ENCODE data around the gene ITGAL.
"Not testable (repeated sequence)": the region's sequence is repeated elsewhere in the genome, so short reads cannot be mapped to it uniquely, and the experiment has no call there.

Gene ITGAL

GRCh38 chr16:30493941-30494488 is 21.5 kb downstream of the ITGAL start:
- no peak for DNase-seq

GRCh38 chr16:30494709-30495108 is 22.2 kb downstream of the ITGAL start:
- DNase-seq = no peak

- no peak for DNase-seq
Observed at GRCh38 chr16:30499284-30499683, 26.7 kb downstream of the ITGAL start.

GRCh38 chr16:30503403-30504296 is 31.1 kb downstream of the ITGAL start:
- DNase-seq = no peak

- no peak for DNase-seq
Observed at GRCh38 chr16:30509081-30509765, 36.7 kb downstream of the ITGAL start.

DNA sequence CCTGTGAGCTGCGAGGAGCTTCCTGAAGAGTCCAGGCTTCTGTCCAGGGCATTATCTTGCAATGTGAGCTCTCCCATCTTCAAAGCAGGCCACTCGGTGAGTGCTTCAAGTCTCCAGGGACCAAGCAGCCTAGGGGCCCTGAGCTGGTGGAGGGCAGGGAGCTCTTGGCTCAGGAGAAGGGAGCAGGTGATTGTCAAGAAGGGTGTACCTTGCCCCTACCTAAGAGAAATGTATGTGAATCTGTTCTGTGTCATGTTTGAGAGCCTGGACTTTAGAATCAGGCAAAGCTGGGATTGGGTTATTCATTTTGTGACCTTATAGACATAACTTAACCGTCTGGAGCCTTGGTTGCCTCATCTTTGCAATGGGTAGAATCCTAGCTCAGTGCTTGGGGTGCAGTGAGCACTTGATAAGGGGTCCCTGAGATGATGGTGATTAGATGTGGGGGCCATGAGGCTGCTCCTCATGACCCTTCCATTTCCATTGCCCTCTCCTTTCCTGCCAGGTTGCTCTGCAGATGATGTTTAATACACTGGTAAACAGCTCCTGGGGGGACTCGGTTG is 37.9 kb downstream of the ITGAL start:
- no peak for DNase-seq

GRCh38 chr16:30511509-30511908 is 39.0 kb downstream of the ITGAL start:
- no peak for DNase-seq

DNA sequence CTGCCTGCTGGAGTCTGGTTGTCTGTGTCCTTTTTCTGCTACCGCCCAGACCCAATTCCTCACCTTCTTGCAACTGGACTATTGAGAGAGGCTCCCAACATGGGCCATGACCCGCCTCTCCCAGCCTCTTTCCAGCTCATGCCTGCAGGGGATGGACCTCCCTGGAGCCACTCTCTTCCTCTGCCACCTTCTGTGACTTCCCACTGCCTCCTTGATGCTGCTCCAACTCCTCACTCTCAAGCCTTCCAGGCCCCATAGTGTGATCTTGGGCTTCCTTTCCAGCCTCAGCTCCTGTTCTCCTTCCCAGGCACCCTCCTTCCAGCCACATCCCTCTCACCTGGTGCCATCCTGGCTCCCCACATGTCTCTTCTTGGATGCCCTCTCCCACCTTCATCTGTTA is 42.7 kb downstream of the ITGAL start:
- DNase-seq = no peak

GRCh38 chr16:30518552-30518951 is 46.0 kb downstream of the ITGAL start:
- no peak for DNase-seq

DNA sequence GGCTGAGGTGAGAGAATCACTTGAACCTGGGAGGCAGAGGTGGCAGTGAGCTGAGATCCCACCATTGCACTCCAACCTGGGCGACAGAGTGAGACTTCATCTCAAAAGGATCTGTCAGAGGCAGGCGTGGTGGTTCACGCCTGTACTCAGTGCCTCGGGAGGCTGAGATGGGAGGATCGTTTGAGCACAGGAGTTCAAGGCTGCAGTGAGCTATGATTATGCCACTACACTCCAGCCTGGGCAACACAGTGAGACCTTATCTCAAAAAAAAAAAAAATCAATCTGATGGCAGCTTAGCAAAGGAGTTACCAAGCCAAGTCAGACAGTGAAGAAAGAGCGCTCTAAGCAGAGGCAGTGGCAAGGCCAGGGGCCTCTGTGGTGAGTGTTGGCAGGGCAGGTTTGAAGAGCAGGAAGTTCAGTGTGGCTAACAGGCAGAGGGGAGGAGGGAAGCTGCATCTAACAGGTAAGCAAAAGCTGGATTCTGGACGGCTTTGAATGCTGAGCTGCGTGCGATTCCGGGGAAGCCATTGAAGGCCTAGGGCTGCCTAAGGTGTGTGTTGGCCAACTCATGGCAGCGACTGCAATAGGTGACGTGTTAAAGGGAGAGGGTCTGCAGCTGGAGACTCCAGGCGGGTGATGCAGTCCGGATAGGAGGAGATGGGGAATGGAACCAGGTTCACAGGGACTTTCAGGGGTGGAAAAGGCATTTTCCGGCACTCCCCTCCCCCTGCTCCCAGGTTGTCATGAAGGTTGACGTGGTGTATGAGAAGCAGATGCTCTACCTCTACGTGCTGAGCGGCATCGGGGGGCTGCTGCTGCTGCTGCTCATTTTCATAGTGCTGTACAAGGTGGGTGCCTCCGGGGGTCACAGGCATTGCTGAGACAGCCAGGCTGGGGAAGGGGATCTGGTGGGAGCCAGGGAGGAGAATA is 46.8 kb downstream of the ITGAL start:
- no peak for DNase-seq

GRCh38 chr16:30521476-30521872 is 48.9 kb downstream of the ITGAL start:
- DNase-seq = no peak

DNA sequence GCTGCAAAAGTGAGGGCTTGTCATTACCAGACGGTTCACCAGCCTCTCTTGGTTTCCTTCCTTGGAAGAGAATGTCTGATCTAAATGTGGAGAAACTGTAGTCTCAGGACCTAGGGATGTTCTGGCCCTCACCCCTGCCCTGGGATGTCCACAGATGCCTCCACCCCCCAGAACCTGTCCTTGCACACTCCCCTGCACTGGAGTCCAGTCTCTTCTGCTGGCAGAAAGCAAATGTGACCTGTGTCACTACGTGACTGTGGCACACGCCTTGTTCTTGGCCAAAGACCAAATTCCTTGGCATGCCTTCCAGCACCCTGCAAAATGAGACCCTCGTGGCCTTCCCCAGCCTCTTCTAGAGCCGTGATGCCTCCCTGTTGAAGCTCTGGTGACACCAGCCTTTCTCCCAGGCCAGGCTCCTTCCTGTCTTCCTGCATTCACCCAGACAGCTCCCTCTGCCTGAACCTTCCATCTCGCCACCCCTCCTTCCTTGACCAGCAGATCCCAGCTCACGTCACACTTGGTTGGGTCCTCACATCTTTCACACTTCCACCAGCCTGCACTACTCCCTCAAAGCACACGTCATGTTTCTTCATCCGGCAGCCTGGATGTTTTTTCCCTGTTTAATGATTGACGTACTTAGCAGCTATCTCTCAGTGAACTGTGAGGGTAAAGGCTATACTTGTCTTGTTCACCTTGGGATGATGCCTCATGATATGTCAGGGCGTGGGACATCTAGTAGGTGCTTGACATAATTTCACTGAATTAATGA is 49.5 kb downstream of the ITGAL start:
- no peak for DNase-seq

DNA sequence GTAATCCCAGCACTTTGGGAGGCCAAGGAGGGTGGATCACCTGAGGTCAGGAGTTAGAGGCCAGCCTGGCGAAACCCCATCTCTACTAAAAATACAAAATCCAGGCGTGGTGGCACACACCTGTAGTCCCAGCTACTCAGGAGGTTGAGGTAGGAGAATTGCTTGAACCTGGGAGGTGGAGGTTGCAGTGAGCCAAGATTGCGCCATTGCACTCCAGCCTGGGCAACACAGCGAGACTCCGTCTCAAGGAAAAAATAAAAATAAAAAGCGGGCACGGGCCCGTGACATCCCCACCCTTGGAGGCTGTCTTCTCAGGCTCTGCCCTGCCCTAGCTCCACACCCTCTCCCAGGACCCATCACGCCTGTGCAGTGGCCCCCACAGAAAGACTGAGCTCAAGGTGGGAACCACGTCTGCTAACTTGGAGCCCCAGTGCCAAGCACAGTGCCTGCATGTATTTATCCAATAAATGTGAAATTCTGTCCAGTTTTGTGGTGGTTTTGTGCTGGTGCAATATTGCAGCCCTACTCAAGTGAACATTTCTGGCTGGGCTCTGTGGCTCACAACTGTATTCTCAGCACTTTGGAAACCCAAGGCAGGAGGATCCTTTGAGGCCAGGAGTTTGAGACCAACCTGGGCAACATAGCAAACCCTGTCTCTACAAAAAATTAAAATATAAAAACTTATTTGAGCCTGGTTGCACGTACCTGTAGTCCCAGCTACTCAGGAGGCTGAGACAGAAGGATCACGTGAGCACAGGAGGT is 50.3 kb downstream of the ITGAL start:
- DNase-seq = not testable (repeated sequence)

GRCh38 chr16:30523768-30524574 is 51.4 kb downstream of the ITGAL start:
- DNase-seq = no peak

DNA sequence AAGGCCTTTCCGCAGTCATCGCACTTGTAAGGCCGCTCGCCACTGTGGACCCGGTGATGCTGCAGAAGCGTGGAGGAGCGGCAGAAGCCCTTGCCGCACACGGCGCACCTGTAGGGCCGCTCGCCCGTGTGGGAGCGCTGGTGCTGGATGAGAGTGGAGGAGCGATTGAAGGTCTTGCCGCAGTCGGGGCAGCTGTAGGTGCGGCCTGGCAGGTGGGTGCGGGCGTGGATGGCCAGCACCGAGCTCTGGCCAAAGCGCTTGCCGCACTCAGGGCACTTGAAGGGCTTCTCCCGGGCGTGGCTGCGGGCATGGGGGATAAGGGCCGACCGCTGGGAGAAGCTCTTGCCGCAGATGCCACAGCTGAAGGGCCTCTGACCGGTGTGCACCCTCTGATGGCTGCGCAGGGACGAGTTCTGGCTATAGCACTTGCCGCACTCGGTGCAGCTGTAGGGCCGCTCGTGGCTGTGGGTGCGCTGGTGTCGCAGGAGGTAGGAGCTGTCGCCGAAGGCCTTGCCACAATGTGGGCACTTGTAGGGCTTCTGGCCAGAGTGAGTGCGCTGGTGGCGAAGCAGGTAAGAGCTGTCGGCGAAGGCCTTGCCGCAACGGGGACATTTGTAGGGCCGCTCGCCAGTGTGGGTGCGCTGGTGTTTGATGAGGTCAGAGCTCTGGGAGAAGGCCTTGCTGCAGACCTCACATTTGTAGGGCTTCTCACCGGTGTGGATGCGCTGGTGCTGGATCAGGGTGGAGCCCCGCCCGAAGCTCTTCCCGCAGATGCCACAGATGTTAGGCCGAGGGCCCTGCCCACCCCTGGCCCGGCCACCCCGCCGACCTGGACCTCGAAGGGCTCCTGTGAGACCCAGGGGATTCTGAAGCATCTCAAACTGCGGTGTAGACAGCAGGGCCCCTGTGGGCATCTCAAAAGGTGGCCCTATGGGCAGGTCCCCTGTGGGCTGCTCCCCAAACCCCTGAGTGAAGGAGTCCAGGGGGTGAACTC is 52.3 kb downstream of the ITGAL start:
- DNase-seq = no peak

- no peak for DNase-seq
Observed at GRCh38 chr16:30525844-30526136, 53.2 kb downstream of the ITGAL start.

GRCh38 chr16:30526137-30526822 is 53.7 kb downstream of the ITGAL start, which contains the start of gene ZNF768:
ZNF768 (minus strand) TSS chr16:30526566; CDS start chr16:30526413, 153 bp downstream.
- DNase-seq = no peak

All from NCI-H1694 treated with DMSO at 0.1 percent for 48 hours (cell line).